Transverse colon (tissue), 4 donors: ENCODE measurements around the gene NFKBIL1. TPM values are rescaled to one million over a fixed set of nuclear protein-coding genes. Genes with fewer than 3 reads are reported as not detected.
"Not testable (repeated sequence)": the region's sequence is repeated elsewhere in the genome, so short reads cannot be mapped to it uniquely, and the experiment has no call there.

ENCODE experiments used
- DNase-seq: peaks from one replicate; pipeline ENCODE4 v3.0.0-alpha.2; 2019
- H3K27ac ChIP-seq, 4 donors: fragments of 200-600 bp; sonication (generic); 2 replicates each; pipeline ENCODE4 v1.5.1; 2016 to 2018; ENCODE audit warnings: inconsistent platforms in 4 of 4
- H3K27me3 ChIP-seq: fragments of 200-600 bp; sonication (generic); 2 replicates; pipeline ENCODE4 v1.5.1; 2017; ENCODE audit warnings: inconsistent platforms
- H3K36me3 ChIP-seq, 4 donors: fragments of 200-600 bp; sonication (generic); 2 replicates each; pipeline ENCODE4 v1.5.1; 2017 to 2019; ENCODE audit warnings: inconsistent platforms in 4 of 4
- H3K4me1 ChIP-seq, 4 donors: fragments of 200-600 bp; sonication (generic); 2 replicates each; pipeline ENCODE4 v1.5.1; 2017 to 2020; ENCODE audit warnings: inconsistent platforms in 4 of 4
- H3K4me3 ChIP-seq, 4 donors: fragments of 200-600 bp; sonication (generic); 1 replicate in 1 of 4; 2 replicates in 3 of 4; pipeline versions ENCODE4 v1.5.1 to v1.6.1; 2017 to 2019; ENCODE audit warnings: inconsistent platforms in 4 of 4
- H3K9me3 ChIP-seq, 2 donors: fragments of 200-600 bp; sonication (generic); 2 replicates each; pipeline ENCODE4 v1.5.1; 2017 to 2019; ENCODE audit warnings: inconsistent platforms in 2 of 2
- CTCF ChIP-seq, 5 experiments: fragments of 200-600 bp in 3 of 5; fragments of 450-650 bp in 2 of 5; sonication (generic) in 3 of 5; IDR thresholded peaks; 1 replicate in 2 of 5; 2 replicates in 3 of 5; pipeline ENCODE4 v1.5.1; 2016 to 2017; ENCODE audit warnings: antibody characterized with exemption in 5 of 5, inconsistent platforms in 3 of 5, mild to moderate bottlenecking in 2 of 5, moderate library complexity in 1 of 5
- EP300 ChIP-seq: sonication (generic); formaldehyde crosslinking; IDR thresholded peaks from one replicate; pipeline ENCODE4 v1.6.1; 2017; ENCODE audit warnings: antibody characterized with exemption, low read depth
- POLR2A ChIP-seq: fragments of 450-650 bp; IDR thresholded peaks from one replicate; pipeline ENCODE4 v1.6.1; 2016; ENCODE audit warnings: antibody characterized with exemption, mild to moderate bottlenecking, moderate library complexity
- POLR2AphosphoS5 ChIP-seq, 3 donors: sonication (generic); formaldehyde crosslinking; IDR thresholded peaks; one replicate each; pipeline ENCODE4 v1.6.1; 2016; ENCODE audit warnings: antibody characterized with exemption in 3 of 3
- WGBS, 2 donors: methylation state at CpG; one replicate each; pipeline ENCODE4 v1.1.5; 2018; ENCODE audit warnings: low coverage in 1 of 2; 5-methylcytosine and 5-hydroxymethylcytosine counted together
- in situ Hi-C, 4 donors: fragments of 200-750 bp; cut with MboI; loops; one replicate each; pipeline versions ENCODE4 v1.15.0 to v1.15.1; 2017; ENCODE audit warnings: low sequenced_read_pairs in 3 of 4, low pct_ligation_motif_present in 1 of 4, low pct_unique_long_range_greater_than_20kb in 1 of 4
- intact Hi-C: fragments of 100-400 bp; cut with DNase I; formaldehyde crosslinking; loops from one replicate; pipeline ENCODE4 v1.15.1; 2023; ENCODE audit warnings: low total_unique reads
- total RNA-seq, 4 donors: library from RNA; depleted of rRNA; stranded (reverse); fragments of >200 nt; gene quantifications; one replicate each; pipeline ENCODE4 v1.1.0, GENCODE V29; 2016

Gene NFKBIL1
- total RNA-seq, 4 donors from 2014 or later: 13.7 to 29.5 (median 22.9) TPM

- intact Hi-C loops: loop anchor here (2.0 to 5.0 kb wide), 2 partner anchors 34 to 51 kb away; partner anchors contain the start of gene LTB
- Histone ChIP-seq H3K9me3 (no peaks in the 10 kb centered on the region), H3K4me1 (peaks cover 12 to 25% (median 18%) of the 10 kb centered on the region in 4 donors), H3K27me3 (no peaks in the 10 kb centered on the region), H3K27ac (peak overlapping the region; percentile 86 to 92 (median 89)), H3K36me3 (no peaks in the 10 kb centered on the region), H3K4me3 (peak overlapping the region; percentile 4 to 58 (median 39))
- in situ Hi-C loops: loop anchor here in 3 of 4 donors (5.0 to 10.0 kb wide), 3 partner anchors 47 to 53 kb away; partner anchors contain the start of genes MICB (in 1 of the 3) and NCR3 (in 1 of the 3)
- no peak for DNase-seq
- TF ChIP-seq CTCF (IDR thresholded peaks at IDR 0.05) (no peak), EP300 (no peak), POLR2AphosphoS5 (IDR thresholded peaks at IDR 0.05) (no peak), POLR2A (no peak)
- WGBS, 2 donors: 18 to 80% methylated on average over 4 to 24 of the region's 24 CpGs
These were observed 527 bp downstream of the NFKBIL1 start for GRCh38 chr6:31547727-31548543.

GRCh38 chr6:31548544-31548873, 1.1 kb downstream of the NFKBIL1 start:
- peak overlapping the region; percentile 86 to 92 (median 89) for H3K27ac ChIP-seq
- H3K4me1 ChIP-seq: peaks cover 10 to 23% (median 15%) of the 10 kb centered on the region in 4 donors
- WGBS, 2 donors: 94 to 97% methylated on average over 2 of the region's 2 CpGs
- H3K27me3 ChIP-seq: no peaks in the 10 kb centered on the region
- intact Hi-C loops: loop anchor here (5.0 kb wide), 1 partner anchor 34 kb away; the partner anchor contains the start of gene LTB
- TF ChIP-seq POLR2A (no peak), EP300 (no peak), POLR2AphosphoS5 (IDR thresholded peaks at IDR 0.05) (no peak), CTCF (IDR thresholded peaks at IDR 0.05) (no peak)
- H3K36me3 ChIP-seq: peaks cover 0 to 1% (median 0%) of the 10 kb centered on the region in 4 donors
- H3K9me3 ChIP-seq: no peaks in the 10 kb centered on the region
- H3K4me3 ChIP-seq: no peak overlapping the region
- no peak for DNase-seq
- in situ Hi-C loops: loop anchor here in 3 of 4 donors (5.0 to 10.0 kb wide), 3 partner anchors 46 to 54 kb away; partner anchors contain the start of genes MICB (in 1 of the 3) and NCR3 (in 1 of the 3)

- WGBS, 2 donors: 55 to 62% methylated on average over 2 to 5 of the region's 5 CpGs
- TF ChIP-seq CTCF (IDR thresholded peaks at IDR 0.05): peak in 4 of 5 experiments; percentile 17 to 39 (median 23)
- H3K27me3 ChIP-seq, in situ Hi-C loops, intact Hi-C loops, H3K9me3 ChIP-seq, H3K36me3 ChIP-seq, H3K4me3 ChIP-seq: not testable (repeated sequence)
- DNase-seq: peak; percentile 54
- Histone ChIP-seq H3K27ac (peak overlapping the region in 1 of 4 donors; percentile 24), H3K4me1 (peaks cover 10 to 23% (median 14%) of the 10 kb centered on the region in 4 donors)
These were observed 4.0 kb downstream of the NFKBIL1 start for GRCh38 chr6:31551371-31551770.

GRCh38 chr6:31556307-31556706, 8.9 kb downstream of the NFKBIL1 start:
- Histone ChIP-seq H3K27me3 (no peaks in the 10 kb centered on the region), H3K27ac (no peak overlapping the region), H3K36me3 (peaks cover 0 to 20% (median 6%) of the 10 kb centered on the region in 4 donors), H3K4me1 (peaks cover 0 to 43% (median 7%) of the 10 kb centered on the region in 4 donors), H3K9me3 (no peaks in the 10 kb centered on the region), H3K4me3 (no peak overlapping the region)
- intact Hi-C loops: no loop called here
- TF ChIP-seq POLR2A (no peak), CTCF (IDR thresholded peaks at IDR 0.05) (no peak), POLR2AphosphoS5 (IDR thresholded peaks at IDR 0.05) (no peak), EP300 (no peak)
- WGBS, 2 donors: 77% methylated on average over 3 of the region's 3 CpGs; no CpG with 5 or more reads in 1 of the 2 donors
- DNase-seq: no peak
- in situ Hi-C loops: no loop called here
